ENCODE data around the gene WNT9B. TPM values are rescaled to one million over a fixed set of nuclear protein-coding genes. Genes with fewer than 3 reads are reported as not detected.
A peak's percentile ranks its signal among the peaks of the same experiment; 100 is the strongest.

Gene WNT9B
- polyA plus RNA-seq (not detected in 2 replicates), polyA minus RNA-seq (not detected in 2 replicates)

GRCh38 chr17:46851029-46851741 is at the start of gene WNT9B:
WNT9B (plus strand) TSS chr17:46851583; CDS start chr17:46851639, 56 bp downstream.
- H4K20me1 ChIP-seq (ENCODE audit: insufficient read depth), result no peaks in the 10 kb centered on the region
- H3F3A ChIP-seq (ENCODE audit: insufficient read depth, low read length, poor library complexity, severe bottlenecking), result no peaks in the 10 kb centered on the region
- no peak within 1 kb of the TSS for H3K27ac ChIP-seq (ENCODE audit: low read length)
- H3K36me3 ChIP-seq (ENCODE audit: insufficient read depth, low read length), result no peaks in the 10 kb centered on the region
- peaks cover 78% of the 10 kb centered on the region for H3K27me3 ChIP-seq (ENCODE audit: insufficient read depth, low read depth, low read length)
- H3K9me2 ChIP-seq (ENCODE audit: insufficient read depth, low read length), result no peaks in the 10 kb centered on the region
- peak within 1 kb of the TSS; percentile 9 for H3K4me2 ChIP-seq (ENCODE audit: low read length)
- no peaks in the 10 kb centered on the region for H3K9me3 ChIP-seq (ENCODE audit: low read length)
- no peak for TF ChIP-seq EP300 (conservative IDR thresholded peaks at IDR 0.05; ENCODE audit: poor library complexity, severe bottlenecking)
- no peak for TF ChIP-seq EZH2 (IDR thresholded peaks at IDR 0.05; ENCODE audit: borderline replicate concordance, insufficient read depth, low read length, poor library complexity, severe bottlenecking)
- TF ChIP-seq REST (IDR thresholded peaks at IDR 0.05; ENCODE audit: borderline replicate concordance), result no peak
- peak; percentile 30 for TF ChIP-seq RAD21 (conservative IDR thresholded peaks at IDR 0.05)
- TF ChIP-seq POLR2AphosphoS5 (IDR thresholded peaks at IDR 0.05), result no peak
- peak; percentile 55 for TF ChIP-seq CTCF (IDR thresholded peaks at IDR 0.05; ENCODE audit: poor library complexity, severe bottlenecking)
- TF ChIP-seq TAF1 (IDR thresholded peaks at IDR 0.05; ENCODE audit: low read depth), result no peak
- peak; percentile 28 for TF ChIP-seq SMC3 (conservative IDR thresholded peaks at IDR 0.05; ENCODE audit: poor library complexity)
- TF ChIP-seq MXI1 (conservative IDR thresholded peaks at IDR 0.05; ENCODE audit: poor library complexity, severe bottlenecking), result peak; percentile 36
- no peaks in the 10 kb centered on the region for H3K79me2 ChIP-seq (replicated peaks; ENCODE audit: insufficient read depth, low read length)
- H3K4me3 ChIP-seq (ENCODE audit: low read length), result peak within 1 kb of the TSS; percentile 70
- H2AFZ ChIP-seq (ENCODE audit: low read depth, low read length), result peak within 1 kb of the TSS; percentile 25
- H3K9ac ChIP-seq (ENCODE audit: low read length), result peak within 1 kb of the TSS; percentile 29

- H3K36me3 ChIP-seq (ENCODE audit: insufficient read depth, low read length), result no peaks in the 10 kb centered on the region
- H3K9ac ChIP-seq (ENCODE audit: low read length), result no peak overlapping the region
- H3F3A ChIP-seq (ENCODE audit: insufficient read depth, low read length, poor library complexity, severe bottlenecking), result no peaks in the 10 kb centered on the region
- no peaks in the 10 kb centered on the region for H3K27me3 ChIP-seq (ENCODE audit: insufficient read depth, low read depth, low read length)
- no peak overlapping the region for H3K4me2 ChIP-seq (ENCODE audit: low read length)
- no peak overlapping the region for H2AFZ ChIP-seq (ENCODE audit: low read depth, low read length)
- H3K79me2 ChIP-seq (replicated peaks; ENCODE audit: insufficient read depth, low read length), result no peaks in the 10 kb centered on the region
- H3K27ac ChIP-seq (ENCODE audit: low read length), result no peak overlapping the region
- H3K4me3 ChIP-seq (ENCODE audit: low read length), result no peak overlapping the region
- no peaks in the 10 kb centered on the region for H3K9me3 ChIP-seq (ENCODE audit: low read length)
- no peaks in the 10 kb centered on the region for H4K20me1 ChIP-seq (ENCODE audit: insufficient read depth)
- no peaks in the 10 kb centered on the region for H3K9me2 ChIP-seq (ENCODE audit: insufficient read depth, low read length)
- TF ChIP-seq TAF1 (IDR thresholded peaks at IDR 0.05; ENCODE audit: low read depth) (no peak), RAD21 (conservative IDR thresholded peaks at IDR 0.05) (no peak), REST (IDR thresholded peaks at IDR 0.05; ENCODE audit: borderline replicate concordance) (no peak), SMC3 (conservative IDR thresholded peaks at IDR 0.05; ENCODE audit: poor library complexity) (no peak), EZH2 (IDR thresholded peaks at IDR 0.05; ENCODE audit: borderline replicate concordance, insufficient read depth, low read length, poor library complexity, severe bottlenecking) (no peak), EP300 (conservative IDR thresholded peaks at IDR 0.05; ENCODE audit: poor library complexity, severe bottlenecking) (no peak), MXI1 (conservative IDR thresholded peaks at IDR 0.05; ENCODE audit: poor library complexity, severe bottlenecking) (no peak), CTCF (IDR thresholded peaks at IDR 0.05; ENCODE audit: poor library complexity, severe bottlenecking) (no peak), POLR2AphosphoS5 (IDR thresholded peaks at IDR 0.05) (no peak)
These were observed 48.6 kb upstream of the WNT9B start for GRCh38 chr17:46802800-46803199.
